ENCODE results near the gene ABR.
"Not testable (repeated sequence)": the region's sequence is repeated elsewhere in the genome, so short reads cannot be mapped to it uniquely, and the experiment has no call there.

The ABR gene

GRCh38 chr17:1005361-1005946 is 174.3 kb downstream of the ABR start:
- DNase-seq, result peak; percentile 69 to 75

GRCh38 chr17:1004769-1005295 is 174.9 kb downstream of the ABR start:
- no peak for DNase-seq

- no peak for DNase-seq
Observed at GRCh38 chr17:1003972-1004768, 175.6 kb downstream of the ABR start.

- no peak for DNase-seq
Observed at GRCh38 chr17:1003633-1003971, 176.2 kb downstream of the ABR start.

- DNase-seq, result peak; percentile 40 to 83
Observed at GRCh38 chr17:1002771-1003555, 176.8 kb downstream of the ABR start.

GRCh38 chr17:1002412-1002753 is 177.4 kb downstream of the ABR start:
- DNase-seq, result no peak

GRCh38 chr17:1001640-1002411 is 178.0 kb downstream of the ABR start:
- DNase-seq, result no peak

- no peak for DNase-seq
Observed at GRCh38 chr17:1000597-1001461, 179.0 kb downstream of the ABR start.

- DNase-seq, result no peak
Observed at GRCh38 chr17:998111-998510, 181.7 kb downstream of the ABR start.

GRCh38 chr17:996554-997344 is 183.0 kb downstream of the ABR start, which contains the start of gene TIMM22:
TIMM22 (plus strand) TSS chr17:997129; CDS start chr17:997143, 14 bp downstream.
- DNase-seq, result peak; percentile 92 to 93

GRCh38 chr17:995324-995723 is 184.5 kb downstream of the ABR start:
- not testable (repeated sequence) for DNase-seq

- DNase-seq, result no peak
Observed at GRCh38 chr17:992933-993332, 186.8 kb downstream of the ABR start.

- DNase-seq, result no peak
Observed at GRCh38 chr17:988561-988960, 191.2 kb downstream of the ABR start.

- DNase-seq, result no peak
Observed at GRCh38 chr17:987931-988330, 191.8 kb downstream of the ABR start.

GRCh38 chr17:986322-986929 is 193.4 kb downstream of the ABR start:
- no peak for DNase-seq

GRCh38 chr17:983921-984320 is 195.9 kb downstream of the ABR start:
- no peak for DNase-seq

- no peak for DNase-seq
Observed at GRCh38 chr17:981292-981658, 198.5 kb downstream of the ABR start.

- DNase-seq, result peak; percentile 73 to 90
Observed at GRCh38 chr17:980406-981291, 199.1 kb downstream of the ABR start.
